H9 (cell line): Measurements from ENCODE around the gene NOTCH1. TPM values are rescaled to one million over a fixed set of nuclear protein-coding genes. Genes with fewer than 3 reads are reported as not detected.

ENCODE experiments used
- DNase-seq: peaks from one replicate; pipeline ENCODE4 v3.0.0-alpha.2; 2017
- H2AFZ ChIP-seq: one replicate; pipeline ENCODE4 v1.6.1; 2013; ENCODE audit warnings: mild to moderate bottlenecking, low read length, control low read depth, moderate library complexity
- H2AK5ac ChIP-seq: 2 replicates; pipeline ENCODE4 v1.6.1; 2013; ENCODE audit warnings: low read length, control low read depth, mixed read lengths; ENCODE audit not compliant: insufficient read length
- H2BK120ac ChIP-seq: one replicate; pipeline ENCODE4 v1.6.1; 2013; ENCODE audit warnings: low read depth, mild to moderate bottlenecking, low read length, control low read depth, inconsistent platforms; ENCODE audit not compliant: poor library complexity, severe bottlenecking
- H2BK12ac ChIP-seq: 2 replicates; pipeline ENCODE4 v1.6.1; 2013; ENCODE audit warnings: low read length, control low read depth, mixed read lengths, low read depth; ENCODE audit not compliant: insufficient read length
- H2BK15ac ChIP-seq: 2 replicates; pipeline ENCODE4 v1.6.1; 2013; ENCODE audit warnings: low read depth, low read length, control low read depth
- H2BK20ac ChIP-seq: one replicate; pipeline ENCODE4 v1.6.1; 2013; ENCODE audit warnings: low read depth, mild to moderate bottlenecking, low read length, control low read depth, inconsistent platforms; ENCODE audit not compliant: poor library complexity, severe bottlenecking
- H2BK5ac ChIP-seq: 2 replicates; pipeline ENCODE4 v1.6.1; 2013; ENCODE audit warnings: low read length, control low read depth, mixed read lengths; ENCODE audit not compliant: insufficient read length
- H3K14ac ChIP-seq: 2 replicates; pipeline ENCODE4 v1.6.1; 2013; ENCODE audit warnings: low read length, control low read depth; ENCODE audit not compliant: insufficient read depth
- H3K18ac ChIP-seq: 2 replicates; pipeline ENCODE4 v1.6.1; 2013; ENCODE audit warnings: low read depth, mild to moderate bottlenecking, mixed read lengths, low read length, control low read depth; ENCODE audit not compliant: insufficient read length
- H3K23ac ChIP-seq: 2 replicates; pipeline ENCODE4 v1.6.1; 2013; ENCODE audit warnings: low read length, control low read depth, mixed read lengths, low read depth; ENCODE audit not compliant: insufficient read length
- H3K23me2 ChIP-seq: 2 replicates; pipeline ENCODE4 v1.6.1; 2013; ENCODE audit warnings: low read depth, mild to moderate bottlenecking, mixed read lengths, low read length, control low read depth; ENCODE audit not compliant: insufficient read length, poor library complexity, severe bottlenecking
- H3K27ac ChIP-seq: 2 replicates; pipeline ENCODE4 v1.5.1; 2013; ENCODE audit warnings: low read length, control low read depth, mixed read lengths, low read depth; ENCODE audit not compliant: insufficient read length
- H3K27me3 ChIP-seq: 2 replicates; pipeline ENCODE4 v1.6.1; 2013; ENCODE audit warnings: low read length, control low read depth, inconsistent platforms; ENCODE audit not compliant: insufficient read depth
- H3K4ac ChIP-seq: 2 replicates; pipeline ENCODE4 v1.6.1; 2013; ENCODE audit warnings: low read depth, mild to moderate bottlenecking, control low read depth, inconsistent platforms, low read length, moderate library complexity
- H3K4me1 ChIP-seq: 2 replicates; pipeline ENCODE4 v1.6.1; 2013; ENCODE audit warnings: low read length, control low read depth, inconsistent platforms; ENCODE audit not compliant: insufficient read depth
- H3K4me2 ChIP-seq: 2 replicates; pipeline ENCODE4 v1.6.1; 2013; ENCODE audit warnings: low read length, control low read depth, mixed read lengths; ENCODE audit not compliant: insufficient read length, insufficient read depth
- H3K56ac ChIP-seq: 2 replicates; pipeline ENCODE4 v1.6.1; 2013; ENCODE audit warnings: low read depth, mild to moderate bottlenecking, mixed read lengths, low read length, control low read depth; ENCODE audit not compliant: insufficient read length
- H3K79me1 ChIP-seq: 2 replicates; pipeline ENCODE4 v1.6.1; 2013; ENCODE audit warnings: low read depth, mild to moderate bottlenecking, moderate library complexity, low read length, control low read depth, inconsistent platforms; ENCODE audit not compliant: insufficient read depth, poor library complexity, severe bottlenecking
- H3K79me2 ChIP-seq: 2 replicates; pipeline ENCODE4 v1.6.1; 2013; ENCODE audit warnings: low read length, control low read depth, inconsistent platforms; ENCODE audit not compliant: insufficient read depth
- H3K9ac ChIP-seq: 2 replicates; pipeline ENCODE4 v1.6.1; 2013; ENCODE audit warnings: low read length, control low read depth, mixed read lengths; ENCODE audit not compliant: insufficient read length; ENCODE audit errors: extremely low read depth
- H3K9me3 ChIP-seq: one replicate; pipeline ENCODE4 v1.6.1; 2013; ENCODE audit warnings: low read depth, low read length, inconsistent platforms; ENCODE audit not compliant: control insufficient read depth
- H3T11ph ChIP-seq: one replicate; pipeline ENCODE4 v1.6.1; 2013; ENCODE audit warnings: mild to moderate bottlenecking, low read length, control low read depth, inconsistent platforms
- H4K20me1 ChIP-seq: one replicate; pipeline ENCODE4 v1.6.1; 2013; ENCODE audit not compliant: control insufficient read depth, insufficient read length, insufficient read depth
- H4K5ac ChIP-seq: 2 replicates; pipeline ENCODE4 v1.6.1; 2013; ENCODE audit warnings: low read depth, mild to moderate bottlenecking, mixed read lengths, low read length, control low read depth; ENCODE audit not compliant: insufficient read length
- H4K8ac ChIP-seq: replicated peaks from 2 replicates; pipeline ENCODE4 v1.6.1; 2013; ENCODE audit warnings: low read length, control low read depth, mixed read lengths, low read depth; ENCODE audit not compliant: insufficient read length
- H4K91ac ChIP-seq: 2 replicates; pipeline ENCODE4 v1.6.1; 2013; ENCODE audit warnings: low read depth, mild to moderate bottlenecking, moderate library complexity, mixed read lengths, low read length, control low read depth; ENCODE audit not compliant: insufficient read length
- H3K27ac Mint-ChIP-seq, 3 experiments: 2 replicates in 2 of 3; 3 replicates in 1 of 3; pipeline ENCODE4 v1.8.0; 2020 to 2021; ENCODE audit warnings: mixed read lengths in 3 of 3, mild to moderate bottlenecking in 1 of 3, moderate library complexity in 1 of 3
- H3K27me3 Mint-ChIP-seq: 2 replicates; pipeline ENCODE4 v1.8.0; 2021; ENCODE audit warnings: low read depth, mild to moderate bottlenecking, moderate library complexity, mixed read lengths
- H3K36me3 Mint-ChIP-seq, 3 experiments: 2 replicates in 2 of 3; 3 replicates in 1 of 3; pipeline ENCODE4 v1.8.0; 2020 to 2021; ENCODE audit warnings: low read depth in 3 of 3, mixed read lengths in 3 of 3; ENCODE audit not compliant: insufficient read depth in 1 of 3
- H3K4me1 Mint-ChIP-seq, 2 experiments: 2 replicates each; pipeline ENCODE4 v1.8.0; 2020; ENCODE audit warnings: mixed read lengths in 2 of 2
- H3K4me3 Mint-ChIP-seq, 2 experiments: 2 replicates in 1 of 2; 3 replicates in 1 of 2; pipeline ENCODE4 v1.8.0; 2020 to 2021; ENCODE audit warnings: mild to moderate bottlenecking in 2 of 2, mixed read lengths in 2 of 2, moderate library complexity in 1 of 2
- H3K9me3 Mint-ChIP-seq, 2 experiments: 2 replicates in 1 of 2; 3 replicates in 1 of 2; pipeline ENCODE4 v1.8.0; 2020; ENCODE audit warnings: mild to moderate bottlenecking in 2 of 2, mixed read lengths in 2 of 2, moderate library complexity in 1 of 2
- WGBS: extraction: QIAGEN DNeasy Blood & Tissue Kit; methylation state at CpG from one replicate; pipeline ENCODE4 v1.1.7; 2013; ENCODE audit warnings: missing lambda C conversion rate, low lambda C conversion rate, mixed read lengths; ENCODE audit not compliant: insufficient read length; ENCODE audit errors: extremely low coverage; 5-methylcytosine and 5-hydroxymethylcytosine counted together
- total RNA-seq: library from RNA; stranded (reverse); gene quantifications from 2 replicates; pipeline ENCODE4 v1.2.1, GENCODE V29; 2021
- TF ChIP-seq, protein P1 (sequence below): fragments of 200-600 bp; sonication (generic); conservative IDR thresholded peaks from 3 replicates; pipeline ENCODE4 v1.8.0; 2021; ENCODE audit warnings: antibody characterized with exemption, mild to moderate bottlenecking

Gene NOTCH1
- total RNA-seq, 1 experiment from 2014 or later, result 71.6 TPM

DNA sequence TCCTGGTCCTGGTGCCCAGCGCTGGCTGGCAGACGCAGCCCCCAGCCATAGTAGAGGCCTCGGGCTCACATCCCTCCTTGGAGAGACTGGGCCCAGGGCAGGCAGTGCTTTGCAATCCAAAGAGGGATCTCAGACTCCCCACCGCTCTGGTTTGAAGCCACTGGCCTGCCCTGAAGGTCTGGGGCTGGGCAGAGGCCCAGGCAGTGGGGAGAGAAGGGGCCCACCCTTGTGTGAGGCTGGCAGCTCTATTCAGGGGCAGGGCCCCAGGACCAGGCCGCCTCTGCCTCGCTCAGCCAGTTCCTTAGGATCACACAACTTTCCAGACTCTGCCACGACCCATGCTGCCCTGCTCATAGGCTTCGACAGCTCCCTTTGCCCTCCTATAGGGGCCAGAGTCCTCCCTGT is 52.3 kb downstream of the NOTCH1 start:
- no peak overlapping the region for H2BK20ac ChIP-seq
- H3K4me1 Mint-ChIP-seq, result no peaks in the 10 kb centered on the region
- no peak overlapping the region for H2AK5ac ChIP-seq
- TF ChIP-seq, protein P1, sequence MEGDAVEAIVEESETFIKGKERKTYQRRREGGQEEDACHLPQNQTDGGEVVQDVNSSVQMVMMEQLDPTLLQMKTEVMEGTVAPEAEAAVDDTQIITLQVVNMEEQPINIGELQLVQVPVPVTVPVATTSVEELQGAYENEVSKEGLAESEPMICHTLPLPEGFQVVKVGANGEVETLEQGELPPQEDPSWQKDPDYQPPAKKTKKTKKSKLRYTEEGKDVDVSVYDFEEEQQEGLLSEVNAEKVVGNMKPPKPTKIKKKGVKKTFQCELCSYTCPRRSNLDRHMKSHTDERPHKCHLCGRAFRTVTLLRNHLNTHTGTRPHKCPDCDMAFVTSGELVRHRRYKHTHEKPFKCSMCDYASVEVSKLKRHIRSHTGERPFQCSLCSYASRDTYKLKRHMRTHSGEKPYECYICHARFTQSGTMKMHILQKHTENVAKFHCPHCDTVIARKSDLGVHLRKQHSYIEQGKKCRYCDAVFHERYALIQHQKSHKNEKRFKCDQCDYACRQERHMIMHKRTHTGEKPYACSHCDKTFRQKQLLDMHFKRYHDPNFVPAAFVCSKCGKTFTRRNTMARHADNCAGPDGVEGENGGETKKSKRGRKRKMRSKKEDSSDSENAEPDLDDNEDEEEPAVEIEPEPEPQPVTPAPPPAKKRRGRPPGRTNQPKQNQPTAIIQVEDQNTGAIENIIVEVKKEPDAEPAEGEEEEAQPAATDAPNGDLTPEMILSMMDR, result no peak
- no peak overlapping the region for H2BK15ac ChIP-seq
- H2BK5ac ChIP-seq, result no peak overlapping the region
- no peak overlapping the region for H3T11ph ChIP-seq
- H3K36me3 Mint-ChIP-seq, result peaks cover 2 to 25% (median 14%) of the 10 kb centered on the region in 3 experiments; a peak in 5 of 7 replicates
- WGBS, result no CpG with 5 or more reads among the region's 8 CpGs
- H2BK120ac ChIP-seq, result no peak overlapping the region
- H3K4me1 ChIP-seq, result no peaks in the 10 kb centered on the region
- H3K79me2 ChIP-seq, result no peaks in the 10 kb centered on the region
- H3K27ac ChIP-seq, result no peak overlapping the region
- H3K9me3 Mint-ChIP-seq, result no peaks in the 10 kb centered on the region
- H3K23me2 ChIP-seq, result no peaks in the 10 kb centered on the region
- no peak overlapping the region for H3K18ac ChIP-seq
- no peak overlapping the region for H4K5ac ChIP-seq
- no peak overlapping the region for H3K9ac ChIP-seq
- no peak overlapping the region for H2AFZ ChIP-seq
- no peak overlapping the region for H3K23ac ChIP-seq
- no peak overlapping the region for H2BK12ac ChIP-seq
- H4K91ac ChIP-seq, result no peak overlapping the region
- no peak overlapping the region for H3K4me2 ChIP-seq
- no peaks in the 10 kb centered on the region for H3K79me1 ChIP-seq
- H3K4me3 Mint-ChIP-seq, result no peak overlapping the region
- no peak overlapping the region for H3K4ac ChIP-seq
- H3K56ac ChIP-seq, result no peak overlapping the region
- H3K27me3 ChIP-seq, result no peaks in the 10 kb centered on the region
- H3K14ac ChIP-seq, result no peak overlapping the region; the same call in 1 of the 2 replicates
- peak overlapping the region in 1 of 3 experiments; percentile 40; a peak in 1 of 7 replicates for H3K27ac Mint-ChIP-seq
- no peak for DNase-seq
- no peaks in the 10 kb centered on the region for H3K9me3 ChIP-seq
- H4K8ac ChIP-seq, result no peak overlapping the region
- no peaks in the 10 kb centered on the region for H4K20me1 ChIP-seq
- no peaks in the 10 kb centered on the region; the same call in 1 of the 2 replicates for H3K27me3 Mint-ChIP-seq
